HepG2 (cell line): ENCODE data around the gene TSNAX.

Experiments used
- ATF1 ChIP-seq: IDR thresholded peaks from 2 replicates; pipeline ENCODE4 v1.6.1; 2016; ENCODE audit warnings: mild to moderate bottlenecking, control low read depth
- BCLAF1 ChIP-seq: fragments of 450-650 bp; IDR thresholded peaks from 2 replicates; pipeline ENCODE4 v1.6.1; 2017; ENCODE audit warnings: mild to moderate bottlenecking
- CEBPZ ChIP-seq: IDR thresholded peaks from 2 replicates; pipeline ENCODE4 v1.6.1; 2012; ENCODE audit warnings: low read length, improper control_type of control experiment
- CTCF ChIP-seq: sonication (generic); formaldehyde crosslinking; IDR thresholded peaks from 2 replicates; pipeline ENCODE4 v1.5.0; 2020; ENCODE audit warnings: mild to moderate bottlenecking, missing genetic modification reagents, moderate library complexity
- EZH2 ChIP-seq: conservative IDR thresholded peaks from 2 replicates; pipeline ENCODE4 v1.6.1; 2012; ENCODE audit warnings: mild to moderate bottlenecking, low read depth, low read length, moderate library complexity
- KAT8 ChIP-seq: IDR thresholded peaks from 2 replicates; pipeline ENCODE4 v1.6.1; 2016; ENCODE audit warnings: missing genetic modification reagents, missing compliant biosample characterization
- SALL1 ChIP-seq: sonication (generic); formaldehyde crosslinking; IDR thresholded peaks from 2 replicates; pipeline ENCODE4 v1.8.0; 2022; ENCODE audit warnings: mild to moderate bottlenecking, missing genetic modification reagents
- SAP130 ChIP-seq: IDR thresholded peaks from 2 replicates; pipeline ENCODE4 v1.6.1; 2016; ENCODE audit warnings: low read depth
- TCF7 ChIP-seq: sonication (generic); IDR thresholded peaks from 2 replicates; pipeline ENCODE4 v1.6.1; 2016; ENCODE audit warnings: antibody characterized with exemption, low read depth

GRCh38 chr1:231584117-231584516 is 55.6 kb downstream of the TSNAX start:
- TF ChIP-seq SAP130 (CRISPR knock-in tag): no peak
- TF ChIP-seq BCLAF1: no peak
- TF ChIP-seq TCF7: no peak
- TF ChIP-seq CTCF (CRISPR knock-in tag): peak; percentile 70
- no peak for TF ChIP-seq SALL1 (CRISPR knock-in tag)
- TF ChIP-seq CEBPZ: no peak
- no peak for TF ChIP-seq ATF1 (CRISPR knock-in tag)
- no peak for TF ChIP-seq EZH2
- TF ChIP-seq KAT8 (CRISPR knock-in tag): no peak
